ENCODE results near the gene ABTB2.
"Not testable (repeated sequence)": the region's sequence is repeated elsewhere in the genome, so short reads cannot be mapped to it uniquely, and the experiment has no call there.

Gene ABTB2

GRCh38 chr11:34234086-34234740 lies 123.6 kb downstream of the ABTB2 start:
- peak; percentile 48 for DNase-seq

- no peak for DNase-seq
These were observed 124.6 kb downstream of the ABTB2 start for GRCh38 chr11:34233215-34233614.

DNA sequence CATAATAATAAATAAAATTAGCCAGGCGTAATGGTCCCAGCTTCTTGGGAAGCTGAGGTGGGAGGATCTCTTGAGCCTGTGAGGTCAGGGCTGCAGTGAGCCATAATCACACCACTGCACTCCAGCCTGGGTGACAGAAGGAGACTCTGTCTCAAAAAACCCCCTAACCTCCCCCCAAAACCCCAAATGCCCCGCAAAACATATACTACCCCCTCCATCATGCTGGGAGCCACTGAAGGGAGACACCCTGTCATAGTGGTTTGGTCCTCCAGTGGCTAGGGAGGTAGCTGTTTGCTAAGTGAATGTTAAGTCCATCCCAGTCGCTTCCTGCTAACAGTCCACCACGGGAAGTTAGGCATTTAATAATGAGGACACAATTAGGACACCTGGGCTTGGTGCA lies 125.0 kb downstream of the ABTB2 start:
- no peak for DNase-seq

GRCh38 chr11:34226210-34226609 lies 131.6 kb downstream of the ABTB2 start:
- no peak for DNase-seq

DNA sequence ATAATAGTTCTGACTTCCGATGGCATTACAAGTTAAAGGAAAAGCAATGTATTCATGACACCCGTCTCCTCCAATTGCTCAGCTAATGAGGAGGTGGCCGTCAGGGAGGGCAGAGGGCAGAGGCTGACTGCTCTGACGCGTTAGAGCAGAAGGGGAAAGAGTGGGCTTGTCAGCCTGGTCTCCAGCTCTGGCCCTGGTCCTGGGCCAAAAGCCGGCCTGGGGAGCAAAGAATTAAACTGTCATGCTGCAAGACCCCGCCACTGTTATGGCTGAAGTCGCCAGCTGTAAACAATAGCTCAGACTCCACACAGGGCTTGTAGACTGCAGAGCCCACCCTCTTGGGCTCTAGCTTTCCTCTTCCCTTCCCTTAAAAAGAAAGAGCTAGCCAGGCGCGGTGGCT lies 132.7 kb downstream of the ABTB2 start:
- DNase-seq = no peak

GRCh38 chr11:34224434-34224966 lies 133.3 kb downstream of the ABTB2 start:
- no peak for DNase-seq

DNA sequence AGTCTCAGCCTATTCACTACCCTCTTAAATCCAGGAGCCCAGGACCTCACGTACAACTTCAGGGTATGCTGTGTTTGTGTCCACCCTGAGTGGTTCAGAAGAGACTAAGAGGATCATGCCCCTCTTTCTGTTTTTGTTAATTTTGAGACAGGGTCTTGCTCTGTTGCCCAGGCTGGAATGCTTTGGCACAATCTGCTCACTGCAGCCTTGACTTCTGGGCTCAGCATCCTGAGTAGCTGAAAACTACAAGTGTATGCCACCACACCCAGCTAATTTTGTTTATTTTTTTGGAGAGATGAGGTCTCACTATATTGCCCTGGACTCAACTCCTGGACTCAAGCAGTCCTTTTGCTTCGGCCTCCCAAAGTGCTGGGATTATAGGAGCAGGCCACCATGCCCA lies 133.9 kb downstream of the ABTB2 start:
- no peak for DNase-seq

- DNase-seq = peak; percentile 34
These were observed 134.6 kb downstream of the ABTB2 start for GRCh38 chr11:34223021-34223813.

DNA sequence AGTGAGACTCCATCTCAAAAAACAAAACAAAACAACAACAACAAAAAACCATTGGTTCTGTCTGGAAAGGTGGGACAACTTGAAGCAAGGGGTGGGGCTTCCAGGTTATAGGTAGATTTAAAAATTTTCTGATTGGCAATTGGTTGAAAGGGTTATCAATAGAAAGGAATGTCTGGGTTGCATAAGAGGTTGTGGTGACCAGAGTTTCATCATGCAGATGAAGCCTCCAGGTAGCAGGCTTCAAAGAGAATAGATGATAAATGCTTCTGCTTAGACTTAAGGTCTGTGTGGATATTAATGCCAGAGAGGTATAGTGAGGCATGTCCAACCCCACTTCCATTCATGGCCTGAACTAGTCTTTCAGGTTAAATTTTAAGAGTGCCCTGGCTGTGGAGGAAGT lies 135.8 kb downstream of the ABTB2 start:
- DNase-seq = no peak

GRCh38 chr11:34219941-34220370 lies 137.9 kb downstream of the ABTB2 start:
- DNase-seq = no peak

GRCh38 chr11:34219279-34219678 lies 138.5 kb downstream of the ABTB2 start:
- DNase-seq = no peak

DNA sequence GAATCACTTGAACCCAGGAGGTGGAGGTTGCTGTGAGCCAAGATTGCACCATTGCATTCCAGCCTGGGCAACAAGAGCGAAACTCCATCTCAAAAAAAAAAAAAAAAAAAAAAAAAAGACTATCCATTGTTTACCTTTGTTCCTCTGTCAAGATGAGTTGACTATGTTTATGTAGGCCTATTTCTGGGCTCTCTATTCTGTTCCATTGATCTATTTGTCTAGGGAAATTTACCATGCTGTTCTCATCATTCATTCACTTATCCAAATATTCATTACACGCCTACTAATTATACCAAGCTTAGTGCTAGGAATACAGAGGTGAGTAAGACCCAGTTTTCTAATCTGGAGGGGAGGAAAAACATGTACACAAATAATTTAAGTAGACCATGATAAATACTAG lies 139.1 kb downstream of the ABTB2 start:
- not testable (repeated sequence) for DNase-seq

- DNase-seq = no peak
These were observed 139.7 kb downstream of the ABTB2 start for GRCh38 chr11:34218067-34218466.

GRCh38 chr11:34216706-34217105 lies 141.1 kb downstream of the ABTB2 start:
- no peak for DNase-seq

DNA sequence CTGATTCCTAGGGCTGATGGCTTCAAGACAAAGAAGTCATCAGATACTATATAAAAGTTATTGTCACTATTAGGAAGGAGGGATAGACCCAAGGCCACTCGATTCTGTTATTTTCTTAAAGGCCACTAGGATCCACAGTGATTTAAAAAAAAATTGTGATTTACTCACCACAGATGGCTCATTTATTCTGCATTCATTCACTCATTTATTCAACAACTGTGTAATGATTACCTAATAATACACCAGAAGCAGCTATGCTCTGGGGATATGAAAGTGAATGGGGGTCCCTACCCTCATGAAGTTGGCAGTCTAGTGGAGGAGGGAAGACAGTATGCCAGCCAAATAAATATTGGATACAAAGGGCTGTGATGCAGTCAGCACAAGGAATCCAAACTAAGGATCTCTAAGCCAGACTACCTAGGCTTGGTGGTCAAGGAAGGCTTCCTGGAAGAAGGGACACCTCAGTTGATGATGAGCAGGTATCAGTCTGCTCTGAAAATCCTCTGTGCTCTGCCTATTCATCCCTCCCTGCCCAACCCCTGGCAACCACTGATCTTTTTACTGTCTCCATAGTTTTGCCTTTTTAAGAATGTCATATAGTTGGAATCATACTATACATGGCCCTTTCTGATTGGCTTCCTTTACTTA lies 141.9 kb downstream of the ABTB2 start:
- DNase-seq = no peak

GRCh38 chr11:34214961-34215805 lies 142.6 kb downstream of the ABTB2 start:
- peak; percentile 47 for DNase-seq

GRCh38 chr11:34213366-34213765 lies 144.4 kb downstream of the ABTB2 start:
- DNase-seq = peak; percentile 24

DNA sequence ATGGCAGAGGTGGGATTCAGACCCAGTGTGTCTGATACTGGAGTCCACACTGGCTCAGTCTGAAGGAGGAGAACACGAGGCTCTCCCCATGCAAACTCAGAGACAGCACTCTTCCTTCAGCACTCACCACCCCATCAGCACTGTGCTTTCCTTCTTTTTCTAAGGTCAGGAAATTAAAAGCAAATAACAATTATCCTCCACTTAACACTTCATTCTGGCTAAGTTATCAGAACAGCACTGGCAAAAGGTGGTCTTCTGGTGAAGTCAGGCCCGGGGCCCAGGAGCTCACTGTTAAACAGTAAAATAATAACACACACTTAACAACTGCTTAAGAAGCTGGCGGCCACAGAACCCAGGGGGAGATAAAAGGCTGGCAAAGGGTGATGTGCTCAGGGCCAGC lies 145.2 kb downstream of the ABTB2 start:
- DNase-seq = no peak

GRCh38 chr11:34209809-34210208 lies 148.0 kb downstream of the ABTB2 start:
- DNase-seq = no peak

DNA sequence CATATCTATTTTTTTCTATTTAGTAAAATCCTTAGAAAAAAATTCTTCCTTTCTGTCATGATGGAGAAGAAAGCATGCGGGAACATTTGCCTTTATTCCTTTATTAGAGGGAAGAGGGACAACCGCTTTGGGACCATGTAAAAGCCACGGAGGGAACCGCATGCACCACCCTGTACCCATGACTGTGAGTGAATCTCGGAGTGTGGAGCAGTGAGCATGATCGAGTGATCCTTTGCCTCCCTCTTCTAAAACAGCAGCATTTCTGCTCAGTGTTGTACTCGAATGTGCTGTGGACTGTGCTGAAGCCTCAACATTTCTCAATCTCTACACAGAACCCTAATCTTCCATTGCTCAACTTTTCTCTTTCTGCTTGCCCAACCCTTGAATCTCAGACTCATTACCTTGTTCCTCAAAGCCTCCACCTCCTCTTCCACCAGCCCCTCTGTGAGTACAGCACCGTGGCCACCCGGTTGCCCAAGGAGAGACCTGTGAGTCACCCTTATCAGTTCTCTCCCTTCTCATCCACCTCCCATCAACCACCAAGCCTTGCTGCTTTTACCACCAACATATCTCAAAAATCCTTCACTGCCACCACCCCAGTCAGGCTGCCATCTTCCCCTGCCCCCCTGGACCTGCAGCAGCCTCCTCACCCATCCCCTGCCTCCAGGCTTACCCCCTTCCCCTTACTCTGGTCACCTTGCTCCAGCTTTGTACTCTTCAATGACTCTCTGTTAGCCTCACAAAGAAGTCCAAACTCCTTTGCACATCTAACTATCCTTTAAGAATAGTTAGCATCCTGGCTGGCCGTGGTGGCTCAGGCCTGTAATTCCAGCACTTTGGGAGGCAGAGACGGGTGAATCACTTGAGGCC lies 149.3 kb downstream of the ABTB2 start:
- no peak for DNase-seq

DNA sequence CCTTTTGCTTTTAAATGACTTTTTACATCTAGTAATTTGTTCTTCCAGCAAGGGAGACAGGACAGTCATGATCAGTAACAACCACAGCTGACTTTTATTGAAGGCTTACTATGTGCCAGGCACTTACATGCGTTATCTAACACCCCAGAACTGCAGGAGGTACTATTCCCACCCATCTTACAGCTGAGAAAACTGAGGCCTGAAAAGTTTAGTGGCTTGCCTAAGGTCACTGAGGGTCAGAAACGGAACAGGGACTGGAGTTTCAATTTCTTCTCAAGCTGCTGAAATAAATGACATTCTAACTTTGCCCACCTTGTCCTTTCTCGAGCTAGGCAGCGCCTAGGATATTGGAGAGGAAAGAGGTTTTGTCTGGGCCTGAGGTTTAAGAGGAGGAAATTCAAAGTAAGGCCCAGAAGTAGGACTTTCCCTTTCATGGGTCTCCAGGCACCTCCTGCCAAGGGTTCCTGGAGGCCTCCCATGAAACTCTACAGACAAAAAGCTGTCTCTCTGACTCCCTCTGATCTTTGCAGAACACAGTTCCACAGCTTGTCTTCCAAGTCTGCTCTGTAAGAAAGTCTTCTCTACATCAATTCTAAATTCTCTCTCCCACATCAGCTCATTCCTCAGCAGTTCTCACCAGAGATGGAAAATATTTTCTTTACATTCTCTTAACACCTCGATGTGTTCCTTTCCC lies 150.2 kb downstream of the ABTB2 start:
- DNase-seq = no peak

All from fibroblast of skin of scalp (primary cell).